D721Med (cell line): ENCODE data around the gene FAHD1.

Experiments
- DNase-seq: peaks from one replicate; pipeline ENCODE4 v3.0.0; 2011; ENCODE audit warnings: low spot score; ENCODE audit not compliant: insufficient read length
- FAIRE-seq: peaks from 2 replicates; lab custom pipeline; 2011; peaks lifted over from hg19 to GRCh38; lab: Jason Lieb, UNC
- CTCF ChIP-seq: IDR thresholded peaks from 2 replicates; pipeline ENCODE4 v1.5.1; 2012; ENCODE audit warnings: mild to moderate bottlenecking, control low read depth; ENCODE audit not compliant: insufficient read depth; ENCODE audit errors: missing control alignments

Gene FAHD1

DNA sequence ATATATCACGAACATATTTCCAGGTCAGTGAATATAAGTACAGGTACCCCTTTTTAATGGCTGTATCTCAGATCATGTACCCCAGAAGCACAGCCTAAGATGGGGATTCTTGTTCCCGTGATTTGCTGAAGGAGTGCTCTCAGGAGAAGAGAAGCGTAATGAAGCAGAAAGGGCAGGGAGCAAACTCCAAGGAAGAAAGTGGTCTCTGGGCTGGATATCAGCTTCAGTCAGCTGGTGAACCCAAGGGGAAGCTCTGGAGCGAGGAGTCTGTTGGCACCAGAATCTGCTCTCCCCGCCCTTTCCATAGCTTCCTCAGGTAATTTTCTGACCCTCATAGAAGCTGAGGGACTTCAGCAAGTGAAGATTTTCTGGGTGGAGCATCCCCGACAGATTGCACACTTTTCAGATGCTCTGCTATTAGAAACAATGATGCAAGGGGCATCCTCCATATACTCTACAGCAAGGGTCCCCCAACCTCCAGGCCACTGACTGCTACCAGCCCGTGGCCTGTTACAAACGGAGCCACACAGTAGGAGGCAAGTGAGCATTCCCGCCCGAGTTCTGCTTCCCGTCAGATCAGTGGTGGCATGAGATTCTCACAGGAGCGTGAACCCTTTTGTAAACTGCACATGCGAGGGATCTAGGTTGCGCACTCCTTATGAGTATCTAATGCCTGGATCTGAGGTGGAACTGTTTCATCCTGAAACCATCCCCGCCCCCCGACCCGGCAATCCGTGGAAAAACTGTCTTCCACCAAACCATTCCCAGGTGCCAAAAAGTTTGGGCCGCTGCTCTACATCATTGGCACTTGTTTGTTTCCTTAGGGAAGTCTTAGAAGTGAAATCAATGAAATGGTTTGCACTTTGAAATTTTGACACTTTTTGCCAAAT is 4.4 kb downstream of the FAHD1 start:
- no peak for DNase-seq
- no peak for TF ChIP-seq CTCF
- no peak for FAIRE-seq

DNA sequence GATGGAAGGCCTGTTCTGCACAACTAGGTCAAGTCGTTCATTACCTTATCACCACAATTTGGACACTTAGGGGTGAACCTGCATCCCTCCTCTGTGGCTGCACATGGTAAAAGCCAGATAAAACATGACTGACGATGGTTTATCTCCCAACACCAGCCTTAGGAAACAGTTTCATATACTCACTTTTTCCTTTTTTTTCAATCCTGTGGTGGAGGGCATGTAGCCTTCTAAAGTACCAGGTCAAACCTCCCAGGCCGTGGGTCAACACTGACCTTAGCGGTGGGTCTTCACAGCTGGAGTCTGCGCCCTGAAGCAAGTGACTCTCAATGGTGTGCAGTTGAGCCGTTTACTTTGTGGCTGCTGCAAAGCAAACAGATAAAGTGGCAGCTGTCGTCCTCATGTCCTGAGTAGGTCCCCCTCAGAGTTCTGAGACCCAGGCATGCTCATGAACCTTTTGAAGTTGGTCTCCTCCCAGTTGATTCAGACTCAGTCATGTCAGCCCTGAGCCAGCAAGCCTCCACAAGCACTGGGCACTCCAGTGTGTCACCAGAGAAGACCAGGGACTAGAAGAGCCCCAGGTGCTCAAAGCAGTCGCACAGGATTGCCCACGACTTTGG is 5.9 kb downstream of the FAHD1 start:
- no peak for DNase-seq
- no peak for TF ChIP-seq CTCF
- FAIRE-seq: no peak

- FAIRE-seq (no peak), DNase-seq (no peak)
- no peak for TF ChIP-seq CTCF
These were observed 7.1 kb downstream of the FAHD1 start for GRCh38 chr16:1834096-1834495.

DNA sequence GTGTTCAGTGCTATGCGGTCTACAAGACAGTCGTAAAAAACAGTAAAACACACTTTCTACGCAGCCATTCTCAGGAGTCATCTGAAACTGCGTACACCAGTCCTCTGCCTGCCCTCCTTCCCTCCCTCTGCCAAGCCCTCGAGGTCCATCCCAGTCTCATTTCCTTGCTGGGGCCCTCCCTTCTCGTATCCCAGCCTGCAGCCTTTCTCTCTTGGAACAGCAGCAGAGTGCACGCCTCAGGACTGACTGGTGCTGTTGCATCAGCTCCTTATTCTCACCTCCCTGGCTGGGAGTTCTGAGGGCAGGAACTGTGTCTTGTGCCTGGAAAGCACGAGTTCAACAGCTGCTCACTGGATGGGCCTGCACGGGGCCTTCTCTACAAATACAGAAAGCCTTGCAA is 12.5 kb downstream of the FAHD1 start:
- no peak for TF ChIP-seq CTCF
- FAIRE-seq (no peak), DNase-seq (no peak)

DNA sequence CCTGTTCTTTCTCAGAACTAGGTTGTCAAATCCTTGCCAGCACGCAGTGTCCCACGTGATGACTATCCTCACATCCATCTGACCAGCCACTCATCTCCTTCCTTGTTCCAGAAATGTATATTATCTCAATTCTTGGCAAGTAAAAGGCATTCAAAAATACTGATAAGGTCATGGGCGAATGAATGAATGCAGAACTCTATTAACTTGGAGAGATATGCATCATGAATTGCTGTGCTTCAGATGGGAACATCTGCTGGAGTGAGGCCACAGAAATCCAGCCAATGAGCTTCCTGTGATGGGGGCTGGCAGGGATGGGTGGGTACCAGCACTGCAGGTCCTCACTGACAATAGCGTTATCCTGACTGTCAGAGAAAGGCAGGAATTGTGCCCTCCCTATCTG is 19.0 kb downstream of the FAHD1 start:
- no peak for TF ChIP-seq CTCF
- no peak for DNase-seq
- no peak for FAIRE-seq

DNA sequence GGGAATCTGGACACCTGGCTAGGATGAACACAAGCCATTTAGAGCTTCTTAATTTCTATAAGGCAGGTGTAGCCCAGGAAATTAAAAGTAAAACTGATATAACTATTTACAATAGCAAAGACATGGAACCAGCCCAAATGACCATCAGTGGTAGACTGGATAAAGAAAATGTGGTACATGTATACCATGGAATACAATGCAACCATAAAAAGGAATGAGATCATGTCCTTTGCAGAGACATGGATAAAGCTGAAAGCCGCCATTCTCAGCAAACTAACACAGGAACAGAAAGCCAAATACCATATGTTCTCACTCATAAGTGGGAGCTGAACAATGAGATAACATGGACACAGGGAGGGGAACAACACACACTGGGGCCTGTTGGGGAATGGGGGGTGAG is 19.4 kb downstream of the FAHD1 start:
- no peak for DNase-seq
- no peak for TF ChIP-seq CTCF
- FAIRE-seq: no peak

- TF ChIP-seq CTCF: no peak
- DNase-seq (no peak), FAIRE-seq (no peak)
These were observed 24.0 kb downstream of the FAHD1 start for GRCh38 chr16:1850981-1851380.
